Measurements from ENCODE around the gene DIAPH1.

Gene DIAPH1

DNA sequence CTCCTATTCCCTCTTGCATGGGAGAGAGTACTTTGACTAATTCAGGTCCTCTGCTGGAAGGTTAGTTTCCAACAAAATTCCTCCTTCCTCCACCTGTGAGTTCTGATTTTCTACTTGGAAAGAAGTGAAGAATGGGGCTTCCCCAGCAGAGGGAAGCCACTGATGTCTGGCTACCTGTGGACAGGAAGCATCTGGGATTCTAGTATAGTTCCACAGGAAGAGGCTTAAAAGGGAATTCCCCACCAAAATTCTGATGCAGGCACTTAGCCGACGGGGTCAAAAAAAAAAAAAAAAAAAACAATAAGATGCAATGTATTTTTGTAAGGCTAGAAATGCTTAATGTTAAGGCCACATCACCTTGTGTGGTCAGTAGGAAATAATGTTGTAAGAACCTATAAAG is 96.5 kb downstream of the DIAPH1 start:
- DNase-seq, result no peak

DNA sequence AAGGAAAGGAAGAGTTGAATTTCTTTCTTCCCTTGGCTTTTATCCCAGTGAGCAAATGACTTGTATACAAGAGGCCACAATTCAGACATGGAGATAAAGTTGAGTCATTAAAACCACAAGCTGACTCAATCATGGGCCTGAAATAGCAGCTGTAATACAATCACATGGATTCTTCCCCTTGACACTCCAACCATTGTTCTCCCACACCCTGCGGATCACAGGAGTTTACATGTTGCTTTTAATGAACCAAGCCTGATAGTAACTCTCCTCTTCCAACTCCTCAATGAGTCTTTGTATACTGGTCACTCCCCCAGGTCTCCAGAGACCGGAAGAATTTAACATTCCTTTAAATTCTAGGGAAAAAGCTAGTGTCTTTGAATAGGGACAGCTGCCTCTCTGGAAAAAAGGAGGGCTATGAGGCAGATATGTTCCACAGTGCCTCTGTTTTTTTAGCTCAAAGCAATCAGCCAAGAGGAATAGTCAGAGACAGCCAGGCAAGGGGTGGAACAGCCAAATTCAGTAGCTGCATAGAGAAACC is 97.5 kb downstream of the DIAPH1 start:
- peak in 38 of 56 donors; percentile 12 to 84 (median 44) for DNase-seq

DNA sequence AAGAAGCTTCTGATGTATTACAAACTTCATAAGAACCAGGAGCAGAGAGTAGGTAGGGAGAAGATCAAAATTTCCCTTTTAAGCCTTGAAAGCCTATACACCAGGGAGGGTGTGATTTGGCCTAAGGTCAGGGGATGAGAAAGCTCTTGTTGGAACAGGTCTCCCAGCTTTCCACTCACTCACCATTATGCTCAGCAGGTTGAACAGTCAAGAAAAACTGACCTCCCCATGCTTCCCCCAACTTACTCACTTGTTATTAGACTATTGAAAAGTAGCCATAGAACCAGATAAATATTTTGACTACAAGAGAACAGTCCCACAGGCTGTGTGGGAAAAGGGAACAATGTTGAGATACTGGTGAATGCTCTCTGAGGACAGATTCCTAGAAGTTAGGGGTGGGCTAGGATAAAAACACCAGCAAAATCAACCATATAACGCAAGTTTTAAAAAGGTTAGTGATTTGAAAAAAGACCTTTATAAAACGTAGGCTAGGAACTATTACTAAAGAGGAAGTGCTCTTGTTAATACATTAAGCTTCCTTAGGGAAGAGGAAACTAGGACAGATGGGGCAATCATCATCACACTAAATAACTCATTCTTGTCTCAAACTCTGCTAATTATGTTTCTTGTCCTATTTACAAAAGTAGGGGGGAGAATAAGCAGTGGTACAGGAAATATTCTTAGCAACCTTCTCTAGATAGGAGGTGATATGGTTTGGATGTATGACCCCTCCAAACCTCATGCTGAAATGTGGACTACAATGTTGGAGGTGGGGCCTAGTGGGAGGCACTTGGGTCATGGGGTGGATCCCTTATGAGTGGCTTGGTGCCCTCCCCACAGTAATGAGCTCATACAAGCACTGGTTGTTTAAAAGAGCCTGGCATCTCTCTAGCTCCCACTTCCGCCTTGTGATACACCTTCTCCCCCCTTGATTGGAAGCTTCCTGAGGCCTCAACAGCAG is 98.9 kb downstream of the DIAPH1 start:
- no peak for DNase-seq

DNA sequence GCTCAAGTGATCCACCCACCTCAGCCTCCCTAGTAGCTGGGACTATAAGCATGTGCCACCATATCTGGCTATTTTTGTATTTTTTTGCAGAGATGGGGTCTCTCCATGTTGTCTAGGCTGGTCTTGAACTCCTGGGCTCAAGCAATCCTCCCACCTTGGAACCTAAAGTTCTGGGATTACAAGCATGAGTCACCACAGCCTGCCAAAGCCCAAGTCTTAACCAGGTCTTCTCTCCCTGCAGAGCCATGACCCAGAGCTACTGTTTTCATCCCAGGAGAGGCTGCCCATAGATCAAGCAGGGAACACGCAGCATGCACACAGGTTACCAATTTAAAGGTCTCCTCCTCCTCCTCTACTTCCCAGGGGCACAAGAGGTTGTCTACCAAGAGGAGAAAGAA is 100.2 kb downstream of the DIAPH1 start:
- DNase-seq, result no peak

DNA sequence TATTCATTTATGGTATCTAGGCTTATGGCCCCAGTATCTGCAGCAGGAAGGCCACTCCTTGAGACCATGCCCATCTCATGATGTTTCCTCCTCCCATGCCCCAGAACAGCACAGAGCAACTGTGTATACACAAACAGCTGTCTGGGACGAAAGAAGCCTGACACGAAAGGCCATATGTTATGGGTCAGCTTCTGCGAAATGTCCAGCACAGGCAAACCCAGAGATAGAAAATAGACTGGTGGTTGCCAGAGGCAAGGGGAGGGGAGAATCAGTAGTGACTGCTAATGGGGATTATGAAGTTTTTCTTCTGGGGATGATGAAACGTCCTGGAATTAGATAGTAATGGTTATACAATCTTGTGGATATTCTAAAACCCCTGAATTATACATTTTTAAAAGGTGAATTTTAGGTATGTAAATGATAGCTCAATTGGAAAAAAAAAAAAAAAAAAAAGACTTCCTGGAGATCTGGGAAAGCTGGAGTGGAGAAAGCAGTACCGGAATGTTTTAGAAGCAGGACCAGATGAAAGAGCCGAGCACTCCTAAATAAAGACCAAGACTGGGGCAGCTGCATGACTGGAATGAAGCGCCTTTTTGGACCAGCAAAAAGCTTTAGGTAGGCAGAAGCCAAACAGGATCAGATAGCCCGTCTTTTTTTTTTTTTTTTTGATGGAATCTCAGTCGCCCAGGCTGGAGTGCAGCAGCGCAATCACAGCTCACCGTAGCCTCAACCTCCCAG is 100.8 kb downstream of the DIAPH1 start:
- DNase-seq, result no peak

DNA sequence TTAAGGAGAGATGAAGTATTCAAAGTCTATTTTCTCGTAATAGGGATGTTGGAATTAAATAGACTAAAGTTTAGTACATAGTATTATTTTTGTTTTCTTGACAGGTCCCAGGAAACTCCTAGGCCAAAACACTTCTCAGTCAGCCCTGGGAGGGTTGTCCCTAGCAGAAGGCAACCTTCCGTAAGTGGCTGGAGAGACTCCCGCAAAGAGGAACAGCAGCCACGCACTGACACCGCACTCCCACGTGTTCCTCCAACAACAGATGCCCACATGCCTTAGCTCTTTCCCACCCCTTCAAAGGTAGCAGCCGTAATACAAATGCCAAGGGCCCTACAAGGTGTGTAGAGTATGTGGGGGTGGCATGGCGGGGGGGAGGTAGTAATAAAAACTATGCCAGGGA is 101.5 kb downstream of the DIAPH1 start:
- DNase-seq, result no peak

DNA sequence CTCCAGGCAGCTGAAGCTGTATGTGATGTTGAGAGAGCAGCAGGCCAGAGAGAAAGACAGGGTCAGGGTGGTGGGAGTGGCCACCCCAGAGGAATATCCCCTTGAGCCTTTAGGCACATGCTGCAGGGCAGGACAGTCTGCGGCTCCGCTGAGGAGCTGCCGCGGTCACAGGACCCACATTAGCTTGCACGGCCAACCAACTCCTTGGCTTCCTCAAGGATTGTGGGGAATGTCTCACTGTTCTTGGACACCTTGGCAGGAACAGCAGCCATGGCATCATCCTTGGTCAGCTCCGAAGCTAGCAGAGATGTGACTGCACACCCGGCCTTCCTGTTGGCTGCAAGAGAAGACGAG is 102.2 kb downstream of the DIAPH1 start:
- peak in 1 of 56 donors; percentile 18 for DNase-seq

DNA sequence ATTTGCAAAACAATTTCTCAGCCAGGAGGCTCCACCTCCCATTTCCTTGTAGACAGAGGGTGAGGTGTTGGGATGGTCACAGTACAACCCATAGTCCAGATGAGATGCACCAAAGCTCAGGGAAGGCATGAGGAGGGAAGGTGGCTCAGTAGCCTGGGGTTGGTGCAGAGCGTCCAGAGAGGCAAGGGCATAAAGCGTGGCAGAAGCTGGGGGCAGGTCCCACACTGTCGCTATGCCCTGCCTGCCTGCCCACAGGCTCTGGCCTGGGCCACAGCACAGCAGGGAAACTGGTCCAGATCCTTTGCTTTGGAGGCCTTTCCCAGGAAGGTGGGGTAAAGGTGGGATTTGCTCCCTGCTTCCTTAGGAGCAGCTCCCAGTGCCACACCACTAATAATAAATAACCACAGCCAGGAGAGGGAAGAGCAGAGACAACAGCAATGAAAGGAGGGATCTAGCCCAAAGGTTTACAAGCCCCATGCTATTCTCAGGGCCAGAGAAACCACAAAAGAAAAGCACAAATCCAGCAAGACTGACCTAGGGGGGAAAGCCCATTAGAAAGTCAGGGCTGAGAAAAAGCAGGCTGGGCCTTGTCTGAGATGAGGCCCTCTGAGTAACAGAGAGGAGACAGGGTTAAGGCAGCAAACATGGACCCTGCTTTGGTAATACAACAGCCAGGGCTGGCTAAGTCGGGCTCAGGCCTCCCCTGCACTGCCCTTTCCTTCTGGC is 102.7 kb downstream of the DIAPH1 start:
- DNase-seq, result no peak

DNA sequence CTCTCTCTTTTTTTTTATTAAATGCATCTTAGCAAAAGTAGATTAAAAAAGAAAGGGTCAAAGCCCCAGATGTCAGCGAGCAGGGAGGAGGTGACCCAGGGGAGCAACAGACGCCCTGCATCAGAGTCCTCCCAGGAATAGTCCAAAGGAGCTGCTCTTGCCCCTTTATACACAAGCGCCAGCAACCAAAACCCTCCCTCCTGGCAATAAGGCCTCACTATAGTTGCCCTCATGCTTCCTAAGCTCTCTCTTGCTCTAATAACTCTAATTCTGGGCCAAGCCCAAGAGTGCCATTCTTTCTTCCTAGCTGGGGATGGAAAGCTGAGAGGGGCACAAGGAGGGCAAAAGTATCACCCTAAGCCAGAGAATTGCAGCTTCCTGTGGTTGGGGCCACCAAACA is 103.7 kb downstream of the DIAPH1 start:
- DNase-seq, result no peak

DNA sequence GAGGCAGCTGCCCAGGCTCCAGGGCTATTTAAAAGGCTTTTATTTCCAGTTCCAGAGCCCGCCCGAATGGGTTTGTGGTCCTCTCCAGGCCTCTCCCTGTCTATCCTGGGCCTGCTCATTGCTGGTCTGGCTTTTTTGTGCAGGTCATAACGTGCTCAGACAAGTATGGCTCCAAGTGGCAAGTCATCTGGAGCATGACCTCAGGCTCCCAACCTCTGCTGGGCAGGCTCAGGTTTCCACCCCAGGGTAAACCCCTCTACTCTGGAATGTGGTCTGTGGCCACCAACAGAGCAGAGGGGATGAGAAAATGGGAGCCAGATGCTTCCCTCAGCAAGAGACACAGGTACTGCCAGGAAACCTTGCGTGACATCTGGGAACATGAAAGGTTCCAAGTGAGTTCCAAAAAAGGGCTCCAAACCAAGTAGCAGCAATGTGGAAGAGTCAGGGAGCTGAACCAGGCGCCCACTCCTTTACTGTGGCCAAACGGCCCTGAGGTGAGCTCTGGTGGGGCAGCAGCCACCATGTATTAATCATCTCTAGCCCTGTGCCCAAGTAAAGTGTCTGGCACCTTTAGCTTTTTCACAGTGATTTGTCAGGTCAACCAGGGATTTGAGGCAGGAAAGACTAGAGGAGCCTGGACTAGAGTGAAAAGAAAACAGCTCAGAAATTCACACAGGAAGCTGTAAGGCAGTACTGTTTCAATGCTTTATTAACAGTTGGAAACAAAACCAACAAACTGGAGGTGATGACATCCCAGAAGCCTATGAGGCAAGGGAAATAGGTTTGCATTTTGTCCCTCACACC is 104.3 kb downstream of the DIAPH1 start:
- DNase-seq, result no peak

DNA sequence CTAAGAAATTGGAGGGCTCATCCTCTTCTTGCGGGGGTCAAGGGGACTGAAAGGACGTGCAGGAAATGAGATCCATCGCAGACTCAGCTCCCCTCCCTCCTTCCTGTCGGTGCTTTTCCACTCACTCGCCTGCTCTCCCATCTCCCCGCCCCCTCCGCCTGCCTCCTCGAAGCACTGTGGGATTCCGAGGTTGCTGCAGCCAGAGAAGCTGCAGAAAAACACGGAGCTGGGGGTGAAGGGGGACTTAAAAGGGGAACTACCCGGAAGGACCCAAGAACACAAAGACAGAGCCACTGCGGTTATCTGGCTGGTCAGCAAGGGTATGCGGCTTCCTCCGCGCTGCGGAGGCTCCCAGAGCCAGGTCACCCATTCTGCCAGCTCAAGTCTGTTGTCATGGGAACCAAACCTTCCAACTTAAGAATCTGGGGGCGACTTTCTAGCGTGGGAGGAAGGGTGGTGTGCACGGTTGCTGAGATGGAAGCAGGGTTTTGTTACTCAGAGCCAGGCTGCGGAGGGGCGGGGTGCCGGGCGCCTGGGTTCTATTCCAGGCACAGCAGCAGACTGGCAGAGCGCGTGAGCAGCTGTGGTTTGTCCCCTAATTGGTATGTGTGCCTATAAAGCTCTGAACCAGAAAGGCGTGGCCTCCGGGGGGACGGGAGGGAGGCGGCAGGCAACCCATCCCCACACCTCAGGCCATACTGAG is 105.0 kb downstream of the DIAPH1 start:
- peak in 53 of 56 donors; percentile 24 to 93 (median 82) for DNase-seq

DNA sequence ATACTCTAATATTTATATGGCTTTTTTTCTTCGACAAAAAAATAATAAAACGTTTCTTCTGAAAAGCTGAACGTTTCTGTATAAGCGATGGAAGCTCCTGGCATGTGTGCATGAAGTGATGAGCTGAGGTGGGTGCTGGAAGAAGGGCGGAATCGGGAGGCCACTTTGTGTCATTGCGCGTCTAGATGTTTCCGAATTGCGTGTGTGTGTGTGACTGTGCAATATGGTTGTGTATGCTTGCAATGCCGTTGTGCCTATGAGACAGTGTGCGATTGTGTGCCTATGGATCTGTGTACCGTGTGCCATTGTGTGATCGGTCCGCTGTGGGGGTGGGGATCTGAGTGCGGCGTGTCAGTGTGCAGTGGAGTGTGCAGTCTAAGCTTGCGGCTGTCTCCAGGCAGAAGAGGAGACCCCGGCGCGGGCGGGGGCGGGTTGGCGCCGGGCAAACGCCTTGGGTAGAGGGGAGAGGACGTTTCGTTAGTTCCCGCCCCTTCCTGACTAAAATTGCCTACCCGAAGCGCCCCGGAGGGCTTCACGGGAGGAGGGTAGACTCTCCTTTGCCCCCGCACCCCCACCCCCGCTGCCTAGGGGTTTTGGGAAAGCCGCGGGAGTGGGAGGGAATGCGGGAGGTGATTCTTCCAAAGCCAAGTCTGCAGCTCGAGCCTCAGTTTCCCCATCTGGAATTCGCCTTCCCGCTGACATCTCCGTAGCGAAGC is 105.7 kb downstream of the DIAPH1 start:
- peak in 28 of 56 donors; percentile 28 to 83 (median 64) for DNase-seq

DNA sequence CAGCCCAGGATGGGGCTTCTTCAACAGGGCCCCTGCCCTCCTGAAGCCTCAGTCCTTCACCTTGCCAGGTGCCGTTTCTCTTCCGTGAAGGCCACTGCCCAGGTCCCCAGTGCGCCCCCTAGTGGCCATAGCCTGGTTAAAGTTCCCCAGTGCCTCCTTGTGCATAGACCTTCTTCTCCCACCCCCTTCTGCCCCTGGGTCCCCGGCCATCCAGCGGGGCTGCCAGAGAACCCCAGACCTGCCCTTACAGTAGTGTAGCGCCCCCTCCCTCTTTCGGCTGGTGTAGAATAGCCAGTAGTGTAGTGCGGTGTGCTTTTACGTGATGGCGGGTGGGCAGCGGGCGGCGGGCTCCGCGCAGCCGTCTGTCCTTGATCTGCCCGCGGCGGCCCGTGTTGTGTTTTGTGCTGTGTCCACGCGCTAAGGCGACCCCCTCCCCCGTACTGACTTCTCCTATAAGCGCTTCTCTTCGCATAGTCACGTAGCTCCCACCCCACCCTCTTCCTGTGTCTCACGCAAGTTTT is 106.3 kb downstream of the DIAPH1 start:
- DNase-seq, result peak in 47 of 56 donors; percentile 24 to 90 (median 56)

DNA sequence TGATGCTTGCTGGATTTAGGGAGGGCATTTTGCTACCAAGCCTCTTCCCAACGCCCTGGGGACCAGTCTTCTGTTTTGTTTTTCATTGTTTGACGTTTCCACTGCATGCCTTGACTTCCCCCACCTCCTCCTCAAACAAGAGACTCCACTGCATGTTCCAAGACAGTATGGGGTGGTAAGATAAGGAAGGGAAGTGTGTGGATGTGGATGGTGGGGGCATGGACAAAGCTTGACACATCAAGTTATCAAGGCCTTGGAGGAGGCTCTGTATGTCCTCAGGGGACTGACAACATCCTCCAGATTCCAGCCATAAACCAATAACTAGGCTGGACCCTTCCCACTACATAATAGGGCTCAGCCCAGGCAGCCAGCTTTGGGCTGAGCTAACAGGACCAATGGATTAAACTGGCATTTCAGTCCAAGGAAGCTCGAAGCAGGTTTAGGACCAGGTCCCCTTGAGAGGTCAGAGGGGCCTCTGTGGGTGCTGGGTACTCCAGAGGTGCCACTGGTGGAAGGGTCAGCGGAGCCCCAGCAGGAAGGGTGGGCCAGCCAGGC is 107.0 kb downstream of the DIAPH1 start:
- no peak for DNase-seq

DNA sequence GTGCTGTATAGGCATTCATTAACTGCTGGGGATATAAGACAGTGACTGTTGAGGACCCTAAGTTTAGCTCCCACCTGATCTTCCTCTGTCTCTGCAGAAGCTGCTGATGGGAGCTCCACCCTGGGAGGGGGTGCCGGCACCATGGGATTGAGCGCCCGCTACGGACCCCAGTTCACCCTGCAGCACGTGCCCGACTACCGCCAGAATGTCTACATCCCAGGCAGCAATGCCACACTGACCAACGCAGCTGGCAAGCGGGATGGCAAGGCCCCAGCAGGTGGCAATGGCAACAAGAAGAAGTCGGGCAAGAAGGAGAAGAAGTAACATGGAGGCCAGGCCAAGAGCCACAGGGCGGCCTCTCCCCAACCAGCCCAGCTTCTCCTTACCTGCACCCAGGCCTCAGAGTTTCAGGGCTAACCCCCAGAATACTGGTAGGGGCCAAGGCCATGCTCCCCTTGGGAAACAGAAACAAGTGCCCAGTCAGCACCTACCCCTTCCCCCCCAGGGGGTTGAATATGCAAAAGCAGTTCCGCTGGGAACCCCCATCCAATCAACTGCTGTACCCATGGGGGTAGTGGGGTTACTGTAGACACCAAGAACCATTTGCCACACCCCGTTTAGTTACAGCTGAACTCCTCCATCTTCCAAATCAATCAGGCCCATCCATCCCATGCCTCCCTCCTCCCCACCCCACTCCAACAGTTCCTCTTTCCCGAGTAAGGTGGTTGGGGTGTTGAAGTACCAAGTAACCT is 107.8 kb downstream of the DIAPH1 start:
- DNase-seq, result no peak

DNA sequence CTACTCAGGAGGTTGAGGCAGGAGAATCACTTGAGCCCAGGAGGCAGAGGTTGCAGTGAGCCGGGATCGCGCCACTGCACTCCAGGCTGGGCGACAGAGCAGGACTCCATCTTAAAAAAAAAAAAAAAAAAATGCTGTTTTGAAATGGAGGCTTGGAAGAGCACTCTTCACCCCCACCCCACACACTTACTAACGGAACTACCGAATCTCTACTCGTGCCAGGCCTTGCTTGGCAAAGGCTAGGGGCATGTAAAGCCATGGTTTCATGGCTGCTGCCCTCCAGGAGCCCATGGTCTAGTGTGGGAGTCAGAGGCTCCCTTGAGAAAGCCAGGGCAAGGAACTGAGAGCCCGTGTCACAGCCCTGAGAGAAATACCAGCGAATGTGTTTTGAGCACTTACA is 108.6 kb downstream of the DIAPH1 start:
- no peak for DNase-seq

DNA sequence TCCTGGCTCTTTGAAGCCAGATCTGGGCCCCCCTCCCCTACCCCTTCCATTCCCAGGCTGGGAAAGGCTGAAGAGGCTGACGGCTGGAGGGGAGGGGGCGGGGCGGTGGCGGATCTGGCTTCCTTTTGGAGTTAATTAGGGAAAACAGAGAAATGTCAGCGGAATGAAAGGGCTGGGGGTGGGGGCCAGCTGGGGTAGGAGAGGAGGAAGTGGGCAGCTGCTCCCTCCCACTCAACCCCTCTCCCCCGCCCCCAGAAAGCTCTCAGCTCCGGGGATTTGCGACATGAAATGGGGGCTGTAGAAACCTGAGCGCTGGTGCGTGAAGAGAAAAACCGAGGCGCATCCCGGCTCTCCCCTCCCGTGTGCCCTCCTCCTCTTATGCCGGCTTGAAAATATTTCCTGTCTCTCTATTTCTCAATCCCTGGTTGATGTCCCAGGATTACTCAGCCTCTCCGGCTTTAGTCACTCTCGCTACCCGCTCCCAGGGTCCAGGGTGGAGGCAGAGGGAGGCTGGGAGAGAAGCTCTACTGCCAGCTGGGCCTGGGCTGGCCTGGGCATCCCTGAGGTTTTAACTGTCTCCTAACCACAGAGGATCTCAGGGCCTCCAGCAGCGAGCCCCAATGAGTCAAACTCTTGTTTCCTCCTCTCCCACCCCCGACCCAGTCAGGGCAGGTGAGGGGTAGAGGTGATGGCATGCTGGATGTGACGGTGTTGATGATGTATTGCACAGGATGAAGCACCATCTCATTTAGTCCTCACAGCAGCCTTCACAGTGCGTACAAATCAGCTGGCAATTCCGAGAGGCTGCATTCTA is 109.8 kb downstream of the DIAPH1 start:
- peak in 29 of 56 donors; percentile 27 to 68 (median 46) for DNase-seq
